Sigmoid colon (tissue), 4 donors: ENCODE data around the gene BORCS5.

ENCODE experiments used
- CTCF ChIP-seq, 4 experiments: fragments of 450-650 bp in 3 of 4; fragments of 200-600 bp in 1 of 4; IDR thresholded peaks; one replicate each; pipeline ENCODE4 v1.5.1; 2016 to 2019; ENCODE audit warnings: antibody characterized with exemption in 4 of 4, mild to moderate bottlenecking in 3 of 4, moderate library complexity in 2 of 4
- EP300 ChIP-seq, 4 donors: sonication (generic); formaldehyde crosslinking; IDR thresholded peaks; one replicate each; pipeline ENCODE4 v1.6.1; 2017; ENCODE audit warnings: antibody characterized with exemption in 4 of 4
- POLR2A ChIP-seq, 2 donors: fragments of 450-650 bp; IDR thresholded peaks; one replicate each; pipeline ENCODE4 v1.6.1; 2016; ENCODE audit warnings: antibody characterized with exemption in 2 of 2, mild to moderate bottlenecking in 2 of 2, moderate library complexity in 2 of 2
- POLR2AphosphoS5 ChIP-seq, 4 donors: sonication (generic); formaldehyde crosslinking; IDR thresholded peaks; one replicate each; pipeline ENCODE4 v1.6.1; 2017; ENCODE audit warnings: antibody characterized with exemption in 4 of 4

GRCh38 chr12:12505544-12506495 is 148.9 kb downstream of the BORCS5 start:
- TF ChIP-seq POLR2A (IDR thresholded peaks at IDR 0.05) (no peak), EP300 (IDR thresholded peaks at IDR 0.05) (peak in 1 of 4 donors; percentile 3), CTCF (IDR thresholded peaks at IDR 0.05) (no peak), POLR2AphosphoS5 (IDR thresholded peaks at IDR 0.05) (peak in 3 of 4 donors; percentile 17 to 64 (median 42))
